ENCODE results near the gene CCDC167.

CCDC167 gene

GRCh38 chr6:37456816-37457560, 42.7 kb downstream of the CCDC167 start:
- no peak overlapping the region for H3K4me3 ChIP-seq (replicated peaks; ENCODE audit: insufficient read depth, low read length)
- H3K27me3 ChIP-seq (ENCODE audit: insufficient read depth, poor library complexity, severe bottlenecking), result no peaks in the 10 kb centered on the region
- TF ChIP-seq CTCF (IDR thresholded peaks at IDR 0.05; ENCODE audit: insufficient read depth, low read length) (no peak), SPI1 (IDR thresholded peaks at IDR 0.05; ENCODE audit: borderline replicate concordance, low read depth) (no peak), GABPA (IDR thresholded peaks at IDR 0.05; ENCODE audit: low read depth) (no peak), POLR2AphosphoS5 (IDR thresholded peaks at IDR 0.05; ENCODE audit: low read depth) (no peak), REST (IDR thresholded peaks at IDR 0.05; ENCODE audit: insufficient replicate concordance, low read depth) (no peak)
- H3K27ac ChIP-seq (replicated peaks), result no peak overlapping the region
- no peak for DNase-seq (ENCODE audit: low read depth in 1 of 2, low spot score in 1 of 2)

GRCh38 chr6:37456126-37456525, 43.6 kb downstream of the CCDC167 start:
- Histone ChIP-seq H3K27ac (replicated peaks) (no peak overlapping the region), H3K27me3 (ENCODE audit: insufficient read depth, poor library complexity, severe bottlenecking) (no peaks in the 10 kb centered on the region), H3K4me3 (replicated peaks; ENCODE audit: insufficient read depth, low read length) (no peak overlapping the region)
- no peak for TF ChIP-seq SPI1 (IDR thresholded peaks at IDR 0.05; ENCODE audit: borderline replicate concordance, low read depth)
- TF ChIP-seq GABPA (IDR thresholded peaks at IDR 0.05; ENCODE audit: low read depth), result no peak
- no peak for TF ChIP-seq CTCF (IDR thresholded peaks at IDR 0.05; ENCODE audit: insufficient read depth, low read length)
- TF ChIP-seq REST (IDR thresholded peaks at IDR 0.05; ENCODE audit: insufficient replicate concordance, low read depth), result no peak
- no peak for TF ChIP-seq POLR2AphosphoS5 (IDR thresholded peaks at IDR 0.05; ENCODE audit: low read depth)
- DNase-seq (ENCODE audit: low read depth in 1 of 2, low spot score in 1 of 2), result no peak

- H3K27me3 ChIP-seq (ENCODE audit: insufficient read depth, poor library complexity, severe bottlenecking), result no peaks in the 10 kb centered on the region
- TF ChIP-seq POLR2AphosphoS5 (IDR thresholded peaks at IDR 0.05; ENCODE audit: low read depth), result no peak
- no peak for TF ChIP-seq CTCF (IDR thresholded peaks at IDR 0.05; ENCODE audit: insufficient read depth, low read length)
- TF ChIP-seq SPI1 (IDR thresholded peaks at IDR 0.05; ENCODE audit: borderline replicate concordance, low read depth), result no peak
- TF ChIP-seq REST (IDR thresholded peaks at IDR 0.05; ENCODE audit: insufficient replicate concordance, low read depth), result no peak
- no peak for TF ChIP-seq GABPA (IDR thresholded peaks at IDR 0.05; ENCODE audit: low read depth)
- DNase-seq (ENCODE audit: low read depth in 1 of 2, low spot score in 1 of 2), result no peak
- H3K4me3 ChIP-seq (replicated peaks; ENCODE audit: insufficient read depth, low read length), result no peak overlapping the region
- no peak overlapping the region for H3K27ac ChIP-seq (replicated peaks)
Observed at GRCh38 chr6:37454420-37455140, 45.1 kb downstream of the CCDC167 start.

Data from HL-60 (cell line).